NB4 (cell line): ENCODE data around the gene SCRN1.

Experiments
- CTCF ChIP-seq: IDR thresholded peaks from one replicate; pipeline ENCODE4 v1.5.1; 2012; ENCODE audit warnings: low read depth, low read length
- POLR2A ChIP-seq: IDR thresholded peaks from 2 replicates; pipeline ENCODE4 v1.6.1; 2011; ENCODE audit warnings: mild to moderate bottlenecking; ENCODE audit not compliant: insufficient read length; ENCODE audit errors: extremely low read depth

GRCh38 chr7:29955075-29955792 is 34.4 kb downstream of the SCRN1 start:
- TF ChIP-seq POLR2A (no peak), CTCF (no peak)
